T1000 (cell line): ENCODE results near the gene RSU1.

ENCODE experiments used
- DNase-seq: peaks from one replicate; lab custom pipeline; 2025; ENCODE audit warnings: mixed read lengths; lab: John Stamatoyannopoulos, UW

The RSU1 gene

DNA sequence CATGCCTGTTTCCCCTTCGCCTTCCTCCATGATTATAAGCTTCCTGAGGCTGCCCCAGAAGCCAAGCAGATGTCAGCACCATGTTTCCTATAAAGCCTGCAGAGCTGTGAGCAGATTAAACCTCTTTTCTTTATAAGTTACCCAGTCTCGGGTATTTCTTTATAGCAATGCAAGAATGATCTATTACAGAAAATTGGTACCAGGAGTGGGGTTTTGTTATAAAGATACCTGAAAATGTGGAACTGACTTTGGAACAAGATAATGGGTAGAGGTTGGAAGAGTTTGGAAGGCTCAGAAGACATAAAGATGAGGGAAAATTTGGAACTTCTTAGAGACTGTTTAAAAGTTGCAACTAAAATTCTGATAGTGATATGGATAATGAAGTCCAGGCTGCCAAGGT, 4.8 kb upstream of the RSU1 start:
- DNase-seq = no peak

- no peak for DNase-seq
These were observed 3.2 kb upstream of the RSU1 start for GRCh38 chr10:16820421-16820820.

DNA sequence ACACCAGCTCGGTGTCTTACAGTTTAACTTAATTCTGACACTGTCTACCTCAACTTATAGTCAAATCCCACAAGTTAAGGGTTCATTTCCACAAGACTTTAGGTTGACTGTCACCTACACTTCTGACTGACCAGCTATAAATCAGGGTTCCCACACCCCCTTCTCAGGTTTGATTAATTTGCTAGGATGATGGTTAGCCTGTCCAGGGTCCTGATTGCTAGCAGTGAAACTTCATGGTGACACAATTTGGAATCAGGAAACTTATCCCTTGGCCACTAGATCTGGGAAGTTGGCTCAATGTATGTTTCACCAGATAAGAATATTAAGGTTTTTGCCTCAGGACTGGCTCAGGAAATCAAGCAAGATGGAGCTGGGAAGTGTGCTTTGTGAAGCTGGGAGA, 2.8 kb upstream of the RSU1 start:
- no peak for DNase-seq

DNA sequence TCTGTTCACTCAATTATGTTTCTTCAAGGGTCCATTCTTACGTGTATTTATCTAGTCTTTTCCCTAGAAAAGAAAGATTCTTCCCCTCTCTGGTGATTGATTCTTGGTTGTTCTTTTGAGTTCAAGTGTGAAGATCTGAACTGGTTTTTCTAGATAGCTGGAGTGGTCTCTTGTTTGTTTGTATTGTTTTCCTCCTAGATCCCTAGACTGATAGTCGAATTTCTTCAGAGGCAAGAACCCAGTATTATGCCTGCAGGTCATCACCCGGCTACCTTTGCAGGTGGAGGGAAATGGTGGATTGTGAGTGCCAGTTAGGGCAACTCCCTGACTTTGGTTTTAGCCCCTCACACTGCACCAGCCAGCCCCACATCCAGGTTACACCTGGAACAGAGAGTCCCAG, 2.2 kb upstream of the RSU1 start:
- no peak for DNase-seq

- DNase-seq = no peak
These were observed 1.8 kb upstream of the RSU1 start for GRCh38 chr10:16819026-16819425.

DNA sequence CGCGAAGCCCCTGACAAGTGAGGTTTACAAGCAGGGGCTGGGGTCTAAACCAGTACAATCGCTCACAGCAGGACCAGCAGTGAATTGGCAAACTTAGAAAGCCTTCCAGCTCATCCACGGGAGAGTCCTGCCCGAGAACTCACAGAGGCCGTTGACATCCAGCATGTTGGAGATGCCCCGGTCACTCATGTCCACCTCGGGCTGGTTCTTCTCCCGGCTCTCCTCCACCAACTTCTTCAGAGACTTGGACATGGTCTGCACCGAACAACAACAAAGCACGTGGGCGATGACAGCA, 447 bp downstream of the RSU1 start:
- DNase-seq = no peak

GRCh38 chr10:16816171-16816570, 1.1 kb downstream of the RSU1 start:
- DNase-seq = no peak

DNA sequence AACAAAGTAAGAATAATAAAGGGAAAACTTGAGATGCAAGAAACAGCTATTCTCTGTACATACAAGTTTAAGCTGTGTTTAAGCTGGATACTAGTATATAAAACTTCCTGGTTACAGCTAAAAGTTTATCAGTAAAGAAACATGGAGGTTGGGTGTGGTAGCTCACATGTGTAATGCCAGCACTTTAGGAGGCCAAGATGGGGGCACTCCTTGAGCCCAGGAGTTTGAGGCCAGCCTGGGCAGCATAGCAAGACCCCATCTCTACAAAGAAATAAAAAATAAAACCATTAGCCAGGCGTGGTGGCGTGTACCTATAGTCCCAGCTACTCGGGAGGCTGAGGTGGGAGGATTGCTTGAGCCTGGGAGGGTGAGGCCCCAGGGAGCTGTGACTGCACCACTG, 3.2 kb downstream of the RSU1 start:
- no peak for DNase-seq

DNA sequence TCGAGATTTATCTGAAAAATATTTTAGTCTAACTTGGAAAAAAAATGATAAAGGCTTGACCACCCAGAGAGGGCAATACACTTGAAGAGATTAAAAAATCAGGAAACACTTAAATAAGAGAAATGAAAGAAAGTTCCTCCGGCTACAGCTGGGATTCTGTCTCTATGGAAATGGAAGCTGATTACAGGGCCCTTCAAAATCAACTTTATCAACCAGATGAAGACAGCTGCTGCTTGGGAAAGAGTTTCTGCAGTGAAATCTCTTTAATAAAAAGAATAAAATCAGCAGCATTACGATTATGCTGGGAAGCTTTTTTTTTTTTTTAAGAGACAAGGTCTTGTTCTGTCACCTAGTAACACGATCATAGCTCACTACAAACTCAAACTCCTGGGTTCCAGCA, 4.5 kb downstream of the RSU1 start:
- DNase-seq = no peak

DNA sequence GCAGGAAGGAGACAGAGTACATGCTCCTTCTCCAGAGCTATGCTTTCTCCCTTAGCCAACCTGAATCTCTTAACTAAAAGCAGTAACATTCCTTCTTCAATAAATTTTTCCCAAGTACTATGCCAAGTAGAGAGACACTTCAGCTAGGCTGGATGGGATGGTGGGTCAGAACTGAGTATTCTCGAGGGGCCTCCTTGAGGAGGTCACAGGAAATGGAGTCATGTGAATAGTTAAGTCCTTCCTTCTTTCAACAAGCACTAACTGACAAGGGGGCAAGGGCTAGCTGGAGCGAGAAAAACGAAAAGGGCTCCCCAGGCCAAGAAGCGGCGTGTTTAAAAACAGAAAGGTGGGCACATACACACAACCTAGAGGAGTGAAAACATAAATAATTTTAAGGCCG, 5.5 kb downstream of the RSU1 start:
- DNase-seq = no peak

- no peak for DNase-seq
These were observed 5.9 kb downstream of the RSU1 start for GRCh38 chr10:16811292-16811691.

- no peak for DNase-seq
These were observed 8.0 kb downstream of the RSU1 start for GRCh38 chr10:16809074-16809718.

DNA sequence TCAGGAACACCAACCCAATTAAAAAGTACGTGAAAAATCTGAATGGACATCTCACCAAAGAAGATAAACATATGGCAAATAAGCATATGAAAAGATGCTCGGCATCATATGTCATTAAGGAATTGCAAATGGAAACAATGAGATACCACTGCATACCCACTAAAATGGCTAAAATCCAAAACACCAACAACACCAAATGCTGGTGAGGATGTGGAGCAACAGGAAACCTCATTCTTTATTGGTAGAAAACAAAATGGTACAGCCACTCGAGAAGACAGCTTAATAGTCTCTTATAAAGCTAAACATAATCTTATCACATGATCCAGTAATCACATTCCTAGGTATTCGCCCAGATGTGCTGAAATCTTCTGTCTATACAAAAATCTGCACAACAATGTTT, 13.1 kb downstream of the RSU1 start:
- no peak for DNase-seq

DNA sequence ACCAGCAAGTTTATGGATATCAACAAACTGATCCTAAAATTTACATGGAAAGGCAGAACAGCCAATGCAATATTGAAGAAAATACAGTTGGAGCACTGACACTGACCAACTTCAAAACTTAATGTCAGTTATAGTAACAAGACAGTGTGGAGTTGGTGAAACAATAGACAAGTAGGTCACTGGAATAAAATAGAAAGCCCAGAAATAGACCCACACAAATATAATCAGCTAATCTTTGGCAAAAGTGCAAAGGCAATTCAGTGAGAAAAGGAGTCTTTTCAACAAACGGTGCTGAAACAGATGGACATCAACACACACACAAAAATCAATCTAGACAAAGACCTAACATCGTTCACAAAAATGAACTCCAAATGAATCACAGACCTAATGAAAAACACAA, 13.8 kb downstream of the RSU1 start:
- DNase-seq = no peak

GRCh38 chr10:16799621-16800020, 17.6 kb downstream of the RSU1 start:
- no peak for DNase-seq

DNA sequence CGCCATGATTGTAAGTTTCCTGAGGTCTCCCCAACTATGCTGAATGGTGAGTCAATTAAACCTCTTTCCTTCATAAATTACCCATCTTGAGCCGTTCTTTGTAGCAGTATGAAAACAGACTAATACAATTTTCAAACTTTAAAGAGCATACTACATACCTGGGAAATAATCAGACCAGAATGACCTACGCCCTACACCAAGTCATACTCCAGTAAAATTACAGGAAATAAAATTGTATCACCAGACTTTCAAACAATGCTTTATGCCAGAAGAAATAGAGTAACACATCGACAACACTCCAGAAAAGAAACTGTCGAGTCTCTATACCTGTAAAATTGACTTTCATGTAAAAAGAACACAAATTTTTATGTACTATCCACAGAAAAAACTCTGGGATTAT, 18.7 kb downstream of the RSU1 start:
- no peak for DNase-seq

- DNase-seq = no peak
These were observed 21.7 kb downstream of the RSU1 start for GRCh38 chr10:16795410-16796073.

DNA sequence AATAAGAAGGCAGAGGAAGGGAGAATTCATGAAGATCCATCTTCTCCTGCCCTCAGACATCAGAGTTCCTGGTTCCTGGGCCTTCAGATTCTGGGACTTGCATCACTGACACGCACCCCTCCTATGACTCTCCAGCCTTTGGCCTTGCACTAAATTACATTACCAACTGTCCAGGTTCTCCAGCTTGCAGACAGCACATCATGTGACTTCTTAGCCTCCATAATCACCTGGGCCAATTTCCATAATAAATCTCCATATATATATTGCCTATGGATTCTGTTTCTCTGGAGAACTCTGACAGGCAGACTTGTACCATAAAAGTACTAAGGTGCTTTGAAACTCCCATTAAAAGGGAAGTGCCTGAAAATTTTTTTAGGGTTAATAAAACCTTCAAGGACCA, 23.2 kb downstream of the RSU1 start:
- no peak for DNase-seq

- DNase-seq = no peak
These were observed 24.5 kb downstream of the RSU1 start for GRCh38 chr10:16792675-16793074.

GRCh38 chr10:16789765-16790164, 27.5 kb downstream of the RSU1 start:
- no peak for DNase-seq

DNA sequence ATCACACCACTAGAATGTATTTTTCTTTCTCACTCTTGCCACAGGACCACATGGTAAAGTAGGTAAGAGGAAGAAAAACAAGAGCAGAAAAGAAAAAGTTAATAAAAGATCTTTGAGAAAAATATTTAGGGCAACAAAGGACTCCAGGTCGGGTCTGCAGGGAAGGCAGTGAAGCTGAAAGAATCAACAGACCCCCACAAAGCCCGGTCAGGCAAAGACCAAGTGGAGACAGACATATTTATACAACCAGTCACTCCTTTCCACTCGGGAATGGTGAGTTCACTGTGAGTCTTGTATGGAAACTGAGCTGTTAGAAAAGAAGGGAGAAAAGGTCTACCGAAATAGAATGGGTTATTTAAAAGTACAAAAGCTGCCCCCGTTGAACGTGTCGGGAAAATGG, 28.0 kb downstream of the RSU1 start:
- DNase-seq = no peak

GRCh38 chr10:16788778-16789177, 28.4 kb downstream of the RSU1 start:
- DNase-seq = no peak

GRCh38 chr10:16788125-16788524, 29.1 kb downstream of the RSU1 start:
- no peak for DNase-seq

DNA sequence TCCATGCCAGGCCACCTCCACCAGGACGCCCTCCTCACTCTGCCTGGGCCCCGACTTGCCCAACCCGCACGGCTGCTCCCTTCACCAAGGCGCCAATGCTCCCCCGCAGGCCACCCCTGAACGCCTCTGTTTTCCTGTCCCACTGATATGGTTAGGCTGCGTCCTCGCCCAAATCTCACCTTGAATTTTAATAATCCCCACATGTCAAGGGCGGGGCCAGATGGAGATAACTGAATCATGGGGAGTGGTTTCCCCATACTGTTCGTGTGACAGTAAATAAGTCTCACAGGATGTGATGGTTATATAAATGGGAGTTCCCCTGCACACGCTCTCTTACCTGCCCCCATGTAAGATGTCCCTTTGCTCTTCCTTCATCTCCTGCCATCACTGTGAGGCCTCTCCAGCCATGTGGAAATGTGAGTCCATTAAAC, 29.8 kb downstream of the RSU1 start:
- DNase-seq = no peak
